ENCODE measurements around the gene EXOC3L4.

- TF ChIP-seq EZH2 (IDR thresholded peaks at IDR 0.05; ENCODE audit: insufficient read depth, poor library complexity, severe bottlenecking) (no peak), EZH2phosphoT487 (IDR thresholded peaks at IDR 0.05; ENCODE audit: insufficient read depth, low read depth) (no peak)
Measured at GRCh38 chr14:103096387-103096786, 1.9 kb downstream of the EXOC3L4 start.

Data from GM23248 (cell line).